H7 (cell line): Measurements from ENCODE around the gene TOR3A. TPM values are rescaled to one million over a fixed set of nuclear protein-coding genes. Genes with fewer than 3 reads are reported as not detected.
A peak's percentile ranks its signal among the peaks of the same experiment; 100 is the strongest.

ENCODE experiments used
- DNase-seq: peaks from one replicate; pipeline ENCODE4 v3.0.0; 2012
- H3K27me3 ChIP-seq: 2 replicates; pipeline ENCODE4 v1.6.0; 2011; ENCODE audit warnings: mild to moderate bottlenecking, low read length; ENCODE audit not compliant: control insufficient read depth, insufficient read depth
- H3K36me3 ChIP-seq: replicated peaks from 2 replicates; pipeline ENCODE4 v1.5.1; 2011; ENCODE audit warnings: low read length; ENCODE audit not compliant: control insufficient read depth, insufficient read depth
- H3K4me3 ChIP-seq: 2 replicates; pipeline ENCODE4 v1.5.1; 2011; ENCODE audit warnings: low read depth, mild to moderate bottlenecking, control low read depth, low read length, moderate library complexity; ENCODE audit not compliant: insufficient read depth
- total RNA-seq: library from RNA; depleted of rRNA; stranded (reverse); fragments of >200 nt; shearing (Covaris generic); gene quantifications from 2 replicates; pipeline ENCODE4 v1.2.3, GENCODE V29; 2014

The TOR3A gene
- total RNA-seq, 1 experiment from 2014 or later = 25.3 TPM

DNA sequence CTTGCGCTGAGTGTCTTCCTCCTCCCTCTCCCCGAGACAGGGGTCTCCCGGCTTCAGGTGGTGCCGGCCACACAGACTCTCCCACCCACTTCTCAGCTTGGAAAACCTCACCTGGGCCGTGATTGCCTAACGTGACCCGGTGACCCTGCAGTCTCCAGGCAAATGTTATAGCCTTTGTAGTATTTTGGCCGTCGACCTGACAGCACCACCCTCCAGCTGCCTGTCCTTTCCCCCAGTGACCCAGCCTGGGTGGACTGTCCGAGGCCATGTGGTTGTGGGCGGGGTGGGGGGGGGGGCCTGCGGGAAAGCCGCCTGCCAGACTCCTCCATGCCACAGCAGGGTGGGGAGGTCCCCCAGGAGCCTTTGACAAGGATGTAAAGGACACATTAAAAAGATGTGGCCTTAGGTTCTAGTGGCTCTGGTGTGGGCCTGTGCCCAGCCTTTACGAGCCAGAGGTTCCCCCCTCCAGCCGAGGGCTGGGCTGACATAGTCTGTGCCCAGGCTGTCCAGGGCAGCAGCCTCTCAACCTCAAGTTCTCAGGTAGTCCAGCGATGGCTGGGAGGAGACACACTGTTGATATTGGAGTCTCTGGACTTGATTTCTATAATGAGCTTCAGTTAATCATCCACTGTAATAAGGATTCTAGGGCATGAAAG, 8.1 kb downstream of the TOR3A start:
- Histone ChIP-seq H3K27me3 (no peaks in the 10 kb centered on the region), H3K36me3 (peaks cover 16% of the 10 kb centered on the region), H3K4me3 (no peak overlapping the region)
- DNase-seq = no peak

DNA sequence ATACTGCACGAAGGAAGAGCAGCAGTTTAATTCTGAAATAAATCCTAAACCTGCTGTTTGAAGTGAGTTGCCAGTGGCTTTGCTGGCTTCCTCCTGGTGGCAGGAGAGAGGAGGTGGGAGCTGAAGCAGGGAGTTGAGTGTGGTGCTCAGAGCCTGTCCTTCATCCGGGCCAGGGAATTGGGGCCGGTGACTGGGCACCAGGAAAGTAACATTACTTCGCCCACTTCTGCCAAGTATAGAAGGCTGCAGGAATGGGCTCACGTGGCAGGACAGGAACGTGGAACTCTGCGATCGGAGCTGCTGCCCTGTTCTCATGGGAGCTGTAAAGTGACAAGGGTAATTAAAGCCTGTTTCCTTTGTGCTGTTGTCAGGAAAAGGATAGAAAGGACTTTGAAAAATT, 8.7 kb downstream of the TOR3A start:
- peaks cover 21% of the 10 kb centered on the region for H3K36me3 ChIP-seq
- no peak for DNase-seq
- H3K27me3 ChIP-seq = no peaks in the 10 kb centered on the region
- no peak overlapping the region for H3K4me3 ChIP-seq

DNA sequence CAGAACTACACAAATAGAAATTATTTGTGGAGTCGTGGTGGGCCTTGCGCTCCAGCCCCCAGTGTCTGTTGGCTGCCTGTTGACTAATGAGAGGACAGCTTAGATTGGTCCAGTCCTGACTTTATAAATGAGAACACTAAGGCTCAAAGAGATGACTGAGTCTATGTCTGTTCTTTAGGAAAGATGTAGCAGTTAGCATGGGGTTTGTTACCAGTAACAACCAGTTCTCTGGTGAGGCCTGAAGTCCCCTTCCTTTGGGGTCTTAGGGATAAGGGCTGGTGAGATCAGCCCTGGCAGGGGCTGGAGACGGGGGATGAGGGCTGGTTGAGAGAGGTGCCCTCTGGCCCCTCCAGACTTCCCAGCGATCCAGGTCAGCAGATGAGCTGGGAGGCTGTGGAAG, 9.1 kb downstream of the TOR3A start:
- Histone ChIP-seq H3K4me3 (no peak overlapping the region), H3K36me3 (peaks cover 23% of the 10 kb centered on the region), H3K27me3 (no peaks in the 10 kb centered on the region)
- DNase-seq = no peak

DNA sequence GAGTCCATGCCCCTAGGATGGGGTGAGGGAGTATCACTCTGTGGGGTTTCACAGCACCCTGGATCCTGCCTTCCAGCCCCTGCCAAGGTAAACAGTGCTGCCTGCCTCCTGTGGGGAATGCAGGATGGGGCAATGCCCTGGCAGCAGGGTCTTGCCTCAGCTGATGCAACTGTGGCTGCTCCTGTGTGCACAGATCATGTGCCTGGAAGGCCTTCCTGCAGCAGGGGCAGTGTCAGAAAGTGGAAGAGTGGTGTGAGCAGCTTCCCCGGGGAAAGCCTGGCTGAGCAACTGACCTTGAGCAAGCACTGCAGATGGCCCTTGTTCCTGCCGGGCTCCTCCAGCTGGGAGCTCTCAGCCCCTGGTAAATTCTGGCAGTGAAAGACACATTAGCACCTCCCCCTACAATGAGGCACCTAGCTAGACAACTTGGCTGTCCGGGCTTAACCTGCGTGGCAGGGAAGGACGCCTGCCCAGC, 9.9 kb downstream of the TOR3A start:
- H3K36me3 ChIP-seq = peaks cover 26% of the 10 kb centered on the region
- no peak overlapping the region for H3K4me3 ChIP-seq
- H3K27me3 ChIP-seq = no peaks in the 10 kb centered on the region
- DNase-seq = no peak

GRCh38 chr1:179092896-179093461, 11.1 kb downstream of the TOR3A start:
- Histone ChIP-seq H3K4me3 (no peak overlapping the region), H3K36me3 (peaks cover 28% of the 10 kb centered on the region), H3K27me3 (no peaks in the 10 kb centered on the region)
- DNase-seq = no peak

DNA sequence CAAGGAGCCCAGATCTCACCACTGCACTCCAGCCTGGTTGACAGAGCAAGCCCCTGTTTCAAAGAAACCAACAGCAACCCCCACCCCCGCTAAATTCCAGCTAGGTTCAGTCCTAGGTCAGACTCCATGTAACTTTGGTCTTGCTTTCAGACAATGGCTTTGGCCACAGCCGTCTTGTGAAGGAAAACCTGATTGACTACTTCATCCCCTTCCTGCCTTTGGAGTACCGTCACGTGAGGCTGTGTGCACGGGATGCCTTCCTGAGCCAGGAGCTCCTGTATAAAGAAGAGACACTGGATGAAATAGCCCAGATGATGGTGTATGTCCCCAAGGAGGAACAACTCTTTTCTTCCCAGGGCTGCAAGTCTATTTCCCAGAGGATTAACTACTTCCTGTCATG, 12.9 kb downstream of the TOR3A start:
- Histone ChIP-seq H3K27me3 (no peaks in the 10 kb centered on the region), H3K36me3 (peaks cover 26% of the 10 kb centered on the region), H3K4me3 (no peak overlapping the region)
- no peak for DNase-seq

GRCh38 chr1:179095377-179095776, 13.5 kb downstream of the TOR3A start:
- no peaks in the 10 kb centered on the region for H3K27me3 ChIP-seq
- H3K4me3 ChIP-seq = no peak overlapping the region
- DNase-seq = no peak
- peaks cover 26% of the 10 kb centered on the region for H3K36me3 ChIP-seq

GRCh38 chr1:179095924-179096323, 14.1 kb downstream of the TOR3A start:
- Histone ChIP-seq H3K4me3 (no peak overlapping the region), H3K36me3 (peaks cover 29% of the 10 kb centered on the region), H3K27me3 (no peaks in the 10 kb centered on the region)
- DNase-seq = no peak

DNA sequence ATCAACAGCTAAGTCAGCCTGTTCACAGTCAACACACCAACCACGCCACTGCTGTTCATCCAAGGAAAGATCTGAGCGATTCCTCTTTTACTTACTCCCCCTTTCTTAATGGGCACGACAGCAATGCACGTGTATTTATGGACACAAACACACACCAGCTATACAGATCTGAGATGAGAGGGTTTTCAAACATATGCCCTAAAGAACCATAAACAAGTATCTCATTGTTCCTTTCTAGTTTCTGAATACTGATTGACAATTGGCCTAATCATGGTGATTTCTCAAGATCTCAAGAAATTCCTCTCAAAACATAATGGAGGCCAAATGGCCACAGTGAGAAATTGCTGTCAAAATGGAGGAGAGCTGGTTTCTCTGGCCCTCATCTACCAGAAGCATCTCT, 18.0 kb downstream of the TOR3A start:
- DNase-seq = no peak
- no peak overlapping the region for H3K4me3 ChIP-seq
- peaks cover 15% of the 10 kb centered on the region for H3K36me3 ChIP-seq
- no peaks in the 10 kb centered on the region for H3K27me3 ChIP-seq

- Histone ChIP-seq H3K27me3 (no peaks in the 10 kb centered on the region), H3K36me3 (peaks cover 5% of the 10 kb centered on the region), H3K4me3 (no peak overlapping the region)
- DNase-seq = no peak
These were observed 19.7 kb downstream of the TOR3A start for GRCh38 chr1:179101566-179101965.

DNA sequence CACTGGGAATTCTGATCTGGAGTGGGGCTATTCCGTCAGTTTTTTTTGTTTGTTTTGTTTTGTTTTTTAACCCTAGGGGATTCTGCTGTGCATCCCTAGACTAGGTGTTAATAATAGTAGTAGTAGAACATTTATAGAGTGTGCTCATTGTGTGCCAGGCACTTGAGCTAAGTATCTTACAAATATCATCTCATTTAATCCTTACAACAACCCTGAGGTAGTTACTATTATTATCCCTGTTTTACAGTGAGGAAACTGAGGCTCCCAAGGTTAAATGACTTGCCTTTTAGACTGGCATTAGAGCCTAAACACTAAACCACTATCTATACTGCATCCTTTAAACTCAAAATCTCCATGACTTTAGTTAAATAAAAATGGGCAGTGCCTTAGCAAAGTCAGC, 22.1 kb downstream of the TOR3A start:
- no peak for DNase-seq
- Histone ChIP-seq H3K36me3 (peaks cover 15% of the 10 kb centered on the region), H3K4me3 (no peak overlapping the region), H3K27me3 (no peaks in the 10 kb centered on the region)

DNA sequence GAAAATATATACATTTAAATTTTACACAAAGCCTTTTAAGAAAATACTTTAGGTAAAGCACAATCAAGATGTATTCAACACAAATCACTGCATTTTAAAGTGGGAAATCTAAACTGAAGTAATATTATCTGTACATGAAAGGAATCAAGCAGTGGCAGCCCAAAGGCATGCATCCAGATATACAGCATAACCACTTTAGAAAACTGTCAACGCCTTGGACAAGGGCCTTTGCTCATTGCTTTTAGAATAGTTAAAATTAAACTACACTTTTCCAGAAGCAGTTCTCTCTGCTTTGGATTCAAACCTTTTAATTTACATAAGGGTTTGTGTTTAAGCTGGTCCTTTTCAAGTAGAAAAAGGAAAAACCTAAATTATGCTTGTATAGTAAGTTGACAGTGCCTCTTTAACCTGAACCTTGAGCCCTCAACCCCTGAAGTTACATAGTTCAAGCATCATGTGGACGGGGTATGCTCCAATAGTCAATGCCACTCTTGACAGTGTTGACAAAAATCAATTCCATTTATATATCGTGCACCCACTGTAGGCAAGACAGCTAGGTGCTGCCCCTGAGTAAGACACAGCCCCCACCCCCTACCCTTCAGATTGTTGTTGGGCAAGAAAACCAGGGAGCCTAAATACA, 22.9 kb downstream of the TOR3A start:
- H3K36me3 ChIP-seq = peaks cover 16% of the 10 kb centered on the region
- H3K27me3 ChIP-seq = no peaks in the 10 kb centered on the region
- no peak overlapping the region for H3K4me3 ChIP-seq
- no peak for DNase-seq

DNA sequence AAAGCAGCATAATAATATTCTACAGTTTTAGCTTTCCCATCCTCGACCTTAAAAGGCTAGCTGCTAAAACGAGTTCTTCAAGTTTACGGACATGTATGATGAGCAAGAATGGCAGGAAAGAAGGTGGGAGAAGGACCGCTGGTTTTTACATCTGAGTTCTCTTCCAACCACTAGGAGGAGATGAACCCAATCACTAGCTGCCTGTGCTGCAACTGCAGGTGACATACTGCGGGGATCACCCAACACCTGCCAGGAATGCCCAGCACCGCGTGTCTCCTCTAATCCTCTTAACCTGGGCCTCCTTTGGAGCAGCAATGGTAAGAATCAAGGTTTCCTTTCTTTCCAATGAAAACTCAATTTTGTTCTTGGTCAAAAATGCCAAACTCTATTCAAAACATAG, 23.5 kb downstream of the TOR3A start:
- DNase-seq = peak; percentile 91
- H3K4me3 ChIP-seq = no peak overlapping the region
- H3K36me3 ChIP-seq = peaks cover 19% of the 10 kb centered on the region

GRCh38 chr1:179107706-179108629, 26.1 kb downstream of the TOR3A start:
- DNase-seq = no peak
- no peak overlapping the region for H3K4me3 ChIP-seq
- H3K36me3 ChIP-seq = peaks cover 21% of the 10 kb centered on the region
- H3K27me3 ChIP-seq = no peaks in the 10 kb centered on the region

More for the DNA sequence above, 23.5 kb downstream of the TOR3A start:
- no peaks in the 10 kb centered on the region for H3K27me3 ChIP-seq
